DOHH2 (cell line): ENCODE measurements around the gene USP20.

Source experiments
- H3F3A ChIP-seq: fragments of 200-600 bp; sonication (generic), shearing (Covaris generic); 2 replicates; pipeline ENCODE4 v1.6.0; 2016; ENCODE audit warnings: antibody characterized with exemption, mild to moderate bottlenecking; ENCODE audit not compliant: control insufficient read depth, insufficient read depth
- H3K27ac ChIP-seq: fragments of 200-600 bp; sonication (generic); 2 replicates; pipeline ENCODE4 v1.5.1; 2014; ENCODE audit warnings: low read depth, mild to moderate bottlenecking, low read length, moderate library complexity
- H3K27me3 ChIP-seq: fragments of 200-600 bp; sonication (generic); 2 replicates; pipeline ENCODE4 v1.6.1; 2014; ENCODE audit warnings: mild to moderate bottlenecking, low read length, mixed read lengths; ENCODE audit not compliant: control insufficient read depth
- H3K36me3 ChIP-seq: fragments of 200-600 bp; sonication (generic); 2 replicates; pipeline ENCODE4 v1.6.1; 2014; ENCODE audit warnings: mild to moderate bottlenecking, low read length, moderate library complexity, mixed read lengths; ENCODE audit not compliant: control insufficient read depth
- H3K4me1 ChIP-seq: fragments of 200-600 bp; sonication (generic); 2 replicates; pipeline ENCODE4 v1.6.1; 2014; ENCODE audit warnings: mild to moderate bottlenecking, low read length, mixed read lengths; ENCODE audit not compliant: control insufficient read depth
- H3K4me2 ChIP-seq: fragments of 200-600 bp; sonication (generic); 2 replicates; pipeline ENCODE4 v1.6.0; 2014; ENCODE audit warnings: mild to moderate bottlenecking, low read length, moderate library complexity
- H3K4me3 ChIP-seq: fragments of 200-600 bp; sonication (generic); 2 replicates; pipeline ENCODE4 v1.5.1; 2014; ENCODE audit warnings: mild to moderate bottlenecking, low read length, mixed read lengths
- H3K79me2 ChIP-seq: fragments of 200-600 bp; sonication (generic); 2 replicates; pipeline ENCODE4 v1.6.1; 2014; ENCODE audit warnings: mild to moderate bottlenecking, low read length, mixed read lengths; ENCODE audit not compliant: control insufficient read depth
- H3K9me2 ChIP-seq: fragments of 200-600 bp; sonication (generic); replicated peaks from 2 replicates; pipeline ENCODE4 v1.6.1; 2014; ENCODE audit warnings: mild to moderate bottlenecking, low read length, mixed read lengths; ENCODE audit not compliant: control insufficient read depth
- H3K9me3 ChIP-seq: fragments of 200-600 bp; sonication (generic); 2 replicates; pipeline ENCODE4 v1.6.1; 2014; ENCODE audit warnings: antibody characterized with exemption, low read length, mixed read lengths; ENCODE audit not compliant: control insufficient read depth, insufficient read depth
- H4K20me1 ChIP-seq: fragments of 200-600 bp; sonication (generic); 2 replicates; pipeline ENCODE4 v1.6.0; 2014; ENCODE audit warnings: low read depth, mild to moderate bottlenecking, antibody characterized with exemption, low read length, moderate library complexity; ENCODE audit not compliant: control insufficient read depth, insufficient read depth
- CTCF ChIP-seq: fragments of 200-600 bp; sonication (generic); IDR thresholded peaks from one replicate; pipeline ENCODE4 v1.5.1; 2014; ENCODE audit warnings: antibody characterized with exemption, mild to moderate bottlenecking, low read depth, low read length; ENCODE audit not compliant: poor library complexity, severe bottlenecking
- EZH2phosphoT487 ChIP-seq: fragments of 200-600 bp; sonication (generic); IDR thresholded peaks from 2 replicates; pipeline ENCODE4 v1.6.1; 2017; ENCODE audit warnings: borderline replicate concordance, mild to moderate bottlenecking, antibody characterized with exemption, low read length, moderate library complexity, mixed read lengths

USP20 gene

GRCh38 chr9:129878291-129878690 is 43.0 kb downstream of the USP20 start:
- Histone ChIP-seq H4K20me1 (no peaks in the 10 kb centered on the region), H3K4me3 (no peak overlapping the region), H3K4me1 (no peaks in the 10 kb centered on the region), H3K36me3 (no peaks in the 10 kb centered on the region; the same call in 1 of the 2 replicates), H3K9me3 (no peaks in the 10 kb centered on the region), H3K27me3 (no peaks in the 10 kb centered on the region), H3K4me2 (no peak overlapping the region), H3F3A (no peaks in the 10 kb centered on the region), H3K9me2 (no peaks in the 10 kb centered on the region), H3K79me2 (no peaks in the 10 kb centered on the region), H3K27ac (no peak overlapping the region)
- no peak for TF ChIP-seq EZH2phosphoT487
- TF ChIP-seq CTCF: no peak

DNA sequence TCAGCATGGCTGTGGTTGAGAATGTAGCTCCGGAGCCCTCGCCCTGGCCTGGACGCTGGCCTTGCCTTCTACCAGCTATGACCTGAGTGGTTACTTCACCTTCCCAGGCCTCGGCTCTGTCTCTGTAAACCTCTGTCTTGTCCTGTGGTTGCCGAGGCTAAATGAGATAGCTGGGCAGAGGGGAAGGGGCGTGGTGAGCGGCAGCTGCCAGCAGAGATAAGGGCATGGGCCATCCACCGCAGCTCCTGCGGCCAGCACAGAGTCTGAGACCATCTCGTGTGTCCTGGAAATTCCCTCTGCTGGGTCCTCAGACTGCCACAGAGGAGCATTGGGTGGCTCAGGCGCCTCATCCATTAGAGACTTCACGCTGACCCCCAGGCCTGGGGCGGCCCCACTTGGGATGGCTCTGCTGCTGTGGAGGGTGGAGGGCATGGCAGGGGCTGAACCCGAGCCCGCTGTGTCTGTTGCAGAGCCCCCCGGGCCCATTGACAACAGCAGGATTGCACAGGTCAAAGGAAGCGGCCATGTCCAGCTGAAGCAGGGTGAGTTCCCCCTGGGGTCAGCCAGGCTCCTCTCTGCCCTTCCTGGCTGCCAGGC is 43.9 kb downstream of the USP20 start:
- TF ChIP-seq CTCF (no peak), EZH2phosphoT487 (no peak)
- Histone ChIP-seq H3K4me2 (no peak overlapping the region), H3K27ac (no peak overlapping the region), H3K9me2 (no peaks in the 10 kb centered on the region), H3F3A (no peaks in the 10 kb centered on the region), H3K9me3 (no peaks in the 10 kb centered on the region), H3K36me3 (peaks cover 5% of the 10 kb centered on the region; the same call in 1 of the 2 replicates), H3K79me2 (0 out of 2 replicates have a peak, but pooled peaks cover 4% of the 10 kb centered on the region), H4K20me1 (no peaks in the 10 kb centered on the region), H3K4me1 (peaks cover 7% of the 10 kb centered on the region), H3K4me3 (no peak overlapping the region), H3K27me3 (no peaks in the 10 kb centered on the region)

DNA sequence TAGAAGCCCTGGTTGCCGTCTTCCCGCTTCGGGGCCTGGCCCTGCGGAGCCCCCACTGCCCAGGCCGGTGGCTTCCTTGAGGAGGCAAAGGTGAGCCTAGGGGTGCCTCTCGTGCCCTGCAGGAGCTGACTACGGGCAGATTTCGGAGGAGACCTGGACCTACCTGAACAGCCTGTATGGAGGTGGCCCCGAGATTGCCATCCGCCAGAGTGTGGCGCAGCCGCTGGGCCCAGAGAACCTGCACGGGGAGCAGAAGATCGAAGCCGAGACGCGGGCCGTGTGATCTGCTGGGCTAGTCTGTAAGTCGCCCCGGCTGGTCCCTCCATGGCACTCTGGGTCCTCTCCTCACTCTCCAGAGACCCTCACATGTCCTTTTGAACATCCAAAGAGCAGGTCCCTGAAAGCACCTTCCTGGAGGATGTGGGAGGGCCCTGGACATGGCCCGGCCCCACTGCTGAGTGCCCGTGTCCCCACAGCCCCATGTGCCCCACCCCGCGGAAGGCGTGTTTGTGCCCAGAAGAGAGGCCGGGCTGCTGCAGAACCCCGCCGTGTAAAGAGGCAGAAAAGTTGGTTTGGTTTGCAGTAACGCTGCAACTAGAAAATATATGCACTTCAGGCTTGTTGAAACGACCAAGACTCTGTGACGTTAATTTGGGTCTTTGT is 44.9 kb downstream of the USP20 start:
- H3K36me3 ChIP-seq: peaks cover 5% of the 10 kb centered on the region; the same call in 1 of the 2 replicates

More for the DNA sequence above, 44.9 kb downstream of the USP20 start:
- Histone ChIP-seq H3K4me2 (no peak overlapping the region), H3K4me3 (no peak overlapping the region), H3K9me2 (no peaks in the 10 kb centered on the region), H3F3A (peaks cover 3% of the 10 kb centered on the region; the same call in 1 of the 2 replicates), H3K79me2 (0 out of 2 replicates have a peak, but pooled peaks cover 4% of the 10 kb centered on the region), H3K27me3 (no peaks in the 10 kb centered on the region), H3K9me3 (no peaks in the 10 kb centered on the region), H3K27ac (no peak overlapping the region), H4K20me1 (no peaks in the 10 kb centered on the region), H3K4me1 (peaks cover 16% of the 10 kb centered on the region)
- TF ChIP-seq CTCF: no peak
- no peak for TF ChIP-seq EZH2phosphoT487
